ENCODE results near the gene SYNE1. TPM values are rescaled to one million over a fixed set of nuclear protein-coding genes. Genes with fewer than 3 reads are reported as not detected.

The SYNE1 gene
- total and polyA plus RNA-seq, 2 experiments from 2014 or later: 17.6 to 59.9 TPM

- DNase-seq (ENCODE audit: low spot score): no peak
- Histone ChIP-seq H3K27me3 (no peaks in the 10 kb centered on the region), H3K4me1 (ENCODE audit: insufficient read depth) (no peaks in the 10 kb centered on the region), H3K36me3 (replicated peaks; ENCODE audit: insufficient read depth, low read depth) (no peaks in the 10 kb centered on the region), H3K27ac (no peak overlapping the region), H3K79me2 (no peaks in the 10 kb centered on the region), H2AFZ (no peak overlapping the region), H3K9me2 (replicated peaks; ENCODE audit: insufficient read depth) (no peaks in the 10 kb centered on the region), H3K4me3 (no peak overlapping the region), H3K4me2 (no peak overlapping the region), H4K20me1 (ENCODE audit: insufficient read depth, poor library complexity, severe bottlenecking) (no peaks in the 10 kb centered on the region), H3K9me3 (ENCODE audit: low read depth) (no peaks in the 10 kb centered on the region)
- TF ChIP-seq CTCF (IDR thresholded peaks at IDR 0.05; ENCODE audit: poor library complexity) (no peak), EZH2phosphoT487 (IDR thresholded peaks at IDR 0.05; ENCODE audit: low read depth, severe bottlenecking, unreplicated experiment) (no peak), EZH2 (IDR thresholded peaks at IDR 0.05; ENCODE audit: borderline replicate concordance) (no peak)
- WGBS (ENCODE audit: low lambda C conversion rate, missing lambda C conversion rate): 94% methylated on average over 13 of the region's 13 CpGs
These were observed 313.8 kb downstream of the SYNE1 start for GRCh38 chr6:152323376-152323775.

GRCh38 chr6:152318278-152318677, 318.9 kb downstream of the SYNE1 start:
- no peak overlapping the region for H3K4me2 ChIP-seq
- no peaks in the 10 kb centered on the region for H3K9me2 ChIP-seq (replicated peaks; ENCODE audit: insufficient read depth)
- no peaks in the 10 kb centered on the region for H4K20me1 ChIP-seq (ENCODE audit: insufficient read depth, poor library complexity, severe bottlenecking)
- no peak for TF ChIP-seq EZH2 (IDR thresholded peaks at IDR 0.05; ENCODE audit: borderline replicate concordance)
- no peak for TF ChIP-seq EZH2phosphoT487 (IDR thresholded peaks at IDR 0.05; ENCODE audit: low read depth, severe bottlenecking, unreplicated experiment)
- TF ChIP-seq CTCF (IDR thresholded peaks at IDR 0.05; ENCODE audit: poor library complexity): no peak
- peaks cover 6% of the 10 kb centered on the region for H3K4me1 ChIP-seq (ENCODE audit: insufficient read depth)
- H3K36me3 ChIP-seq (replicated peaks; ENCODE audit: insufficient read depth, low read depth): no peaks in the 10 kb centered on the region
- no peak overlapping the region for H3K27ac ChIP-seq
- WGBS (ENCODE audit: low lambda C conversion rate, missing lambda C conversion rate): 92% methylated on average over 4 of the region's 4 CpGs
- H3K9me3 ChIP-seq (ENCODE audit: low read depth): no peaks in the 10 kb centered on the region
- H3K4me3 ChIP-seq: no peak overlapping the region
- H3K27me3 ChIP-seq: no peaks in the 10 kb centered on the region
- no peaks in the 10 kb centered on the region for H3K79me2 ChIP-seq
- DNase-seq (ENCODE audit: low spot score): no peak
- H2AFZ ChIP-seq: no peak overlapping the region

- Histone ChIP-seq H4K20me1 (ENCODE audit: insufficient read depth, poor library complexity, severe bottlenecking) (no peaks in the 10 kb centered on the region), H3K4me2 (no peak overlapping the region), H3K9me2 (replicated peaks; ENCODE audit: insufficient read depth) (no peaks in the 10 kb centered on the region), H3K79me2 (no peaks in the 10 kb centered on the region), H2AFZ (no peak overlapping the region), H3K4me3 (no peak overlapping the region), H3K9me3 (ENCODE audit: low read depth) (no peaks in the 10 kb centered on the region), H3K4me1 (ENCODE audit: insufficient read depth) (peaks cover 8% of the 10 kb centered on the region), H3K27ac (no peak overlapping the region), H3K27me3 (no peaks in the 10 kb centered on the region), H3K36me3 (replicated peaks; ENCODE audit: insufficient read depth, low read depth) (no peaks in the 10 kb centered on the region)
- DNase-seq (ENCODE audit: low spot score): no peak
- WGBS (ENCODE audit: low lambda C conversion rate, missing lambda C conversion rate): 88% methylated on average over 7 of the region's 7 CpGs
- TF ChIP-seq EZH2phosphoT487 (IDR thresholded peaks at IDR 0.05; ENCODE audit: low read depth, severe bottlenecking, unreplicated experiment): no peak
- no peak for TF ChIP-seq CTCF (IDR thresholded peaks at IDR 0.05; ENCODE audit: poor library complexity)
- TF ChIP-seq EZH2 (IDR thresholded peaks at IDR 0.05; ENCODE audit: borderline replicate concordance): no peak
These were observed 321.1 kb downstream of the SYNE1 start for GRCh38 chr6:152316024-152316423.

- Histone ChIP-seq H4K20me1 (ENCODE audit: insufficient read depth, poor library complexity, severe bottlenecking) (no peaks in the 10 kb centered on the region), H3K4me3 (no peak overlapping the region), H3K4me1 (ENCODE audit: insufficient read depth) (peaks cover 8% of the 10 kb centered on the region), H3K27ac (peak overlapping the region; percentile 86), H3K79me2 (no peaks in the 10 kb centered on the region), H3K27me3 (no peaks in the 10 kb centered on the region), H3K4me2 (peak overlapping the region; percentile 19), H3K9me2 (replicated peaks; ENCODE audit: insufficient read depth) (no peaks in the 10 kb centered on the region), H3K9me3 (ENCODE audit: low read depth) (no peaks in the 10 kb centered on the region), H2AFZ (no peak overlapping the region), H3K36me3 (replicated peaks; ENCODE audit: insufficient read depth, low read depth) (no peaks in the 10 kb centered on the region)
- no peak for TF ChIP-seq CTCF (IDR thresholded peaks at IDR 0.05; ENCODE audit: poor library complexity)
- no peak for DNase-seq (ENCODE audit: low spot score)
- 72% methylated on average over 5 of the region's 5 CpGs for WGBS (ENCODE audit: low lambda C conversion rate, missing lambda C conversion rate)
These were observed 322.7 kb downstream of the SYNE1 start for GRCh38 chr6:152314483-152314832.
